ENCODE results near the gene ACHE. TPM values are rescaled to one million over a fixed set of nuclear protein-coding genes. Genes with fewer than 3 reads are reported as not detected.
A peak's percentile ranks its signal among the peaks of the same experiment; 100 is the strongest.

Gene ACHE
- total RNA-seq, 1 experiment from 2014 or later: not detected

- Histone ChIP-seq H3K4me2 (ENCODE audit: low read depth, low read length, poor library complexity, severe bottlenecking) (peak overlapping the region; percentile 76), H3K27me3 (ENCODE audit: low read length) (no peaks in the 10 kb centered on the region), H3K9ac (ENCODE audit: low read length) (peak overlapping the region; percentile 91), H3K9me2 (replicated peaks; ENCODE audit: insufficient read depth, low read length) (no peaks in the 10 kb centered on the region), H3K79me2 (ENCODE audit: low read length) (peaks cover 59% of the 10 kb centered on the region), H3K27ac (ENCODE audit: low read length) (peak overlapping the region; percentile 72), H4K20me1 (ENCODE audit: insufficient read depth, low read depth, low read length) (peaks cover 46% of the 10 kb centered on the region), H3K36me3 (ENCODE audit: insufficient read depth, low read length) (peaks cover 40% of the 10 kb centered on the region), H3K4me3 (ENCODE audit: low read length) (peak overlapping the region; percentile 78), H3K9me3 (ENCODE audit: low read length) (no peaks in the 10 kb centered on the region), H3K4me1 (ENCODE audit: low read length) (peaks cover 28% of the 10 kb centered on the region), H2AFZ (ENCODE audit: low read length) (no peak overlapping the region)
- peak; percentile 79 for DNase-seq
Measured at GRCh38 chr7:100875356-100875751, 20.3 kb downstream of the ACHE start.

GRCh38 chr7:100874577-100875355 is 20.9 kb downstream of the ACHE start, which contains the start of gene SRRT:
Gene SRRT, plus strand, starts transcription at chr7:100875103. Its CDS starts 488 bp downstream, at chr7:100875591.
- no peak within 1 kb of the TSS; the same call in 1 of the 2 replicates for H2AFZ ChIP-seq (ENCODE audit: low read length)
- H3K79me2 ChIP-seq (ENCODE audit: low read length): peaks cover 55% of the 10 kb centered on the region
- H4K20me1 ChIP-seq (ENCODE audit: insufficient read depth, low read depth, low read length): peaks cover 42% of the 10 kb centered on the region
- no peaks in the 10 kb centered on the region for H3K9me2 ChIP-seq (replicated peaks; ENCODE audit: insufficient read depth, low read length)
- H3K9ac ChIP-seq (ENCODE audit: low read length): peak within 1 kb of the TSS; percentile 91
- H3K4me2 ChIP-seq (ENCODE audit: low read depth, low read length, poor library complexity, severe bottlenecking): peak within 1 kb of the TSS; percentile 76
- H3K27me3 ChIP-seq (ENCODE audit: low read length): no peaks in the 10 kb centered on the region
- peaks cover 37% of the 10 kb centered on the region for H3K36me3 ChIP-seq (ENCODE audit: insufficient read depth, low read length)
- peak within 1 kb of the TSS; percentile 72 for H3K27ac ChIP-seq (ENCODE audit: low read length)
- peak; percentile 100 for DNase-seq
- peaks cover 28% of the 10 kb centered on the region for H3K4me1 ChIP-seq (ENCODE audit: low read length)
- H3K9me3 ChIP-seq (ENCODE audit: low read length): no peaks in the 10 kb centered on the region
- H3K4me3 ChIP-seq (ENCODE audit: low read length): peak within 1 kb of the TSS; percentile 78

GRCh38 chr7:100874300-100874576 is 21.4 kb downstream of the ACHE start:
- Histone ChIP-seq H4K20me1 (ENCODE audit: insufficient read depth, low read depth, low read length) (peaks cover 37% of the 10 kb centered on the region; the same call in 1 of the 2 replicates), H3K27me3 (ENCODE audit: low read length) (no peaks in the 10 kb centered on the region), H3K9ac (ENCODE audit: low read length) (peak overlapping the region; percentile 91), H3K9me2 (replicated peaks; ENCODE audit: insufficient read depth, low read length) (no peaks in the 10 kb centered on the region), H2AFZ (ENCODE audit: low read length) (no peak overlapping the region; the same call in 1 of the 2 replicates), H3K79me2 (ENCODE audit: low read length) (peaks cover 50% of the 10 kb centered on the region), H3K4me3 (ENCODE audit: low read length) (peak overlapping the region; percentile 78), H3K4me1 (ENCODE audit: low read length) (peaks cover 28% of the 10 kb centered on the region), H3K4me2 (ENCODE audit: low read depth, low read length, poor library complexity, severe bottlenecking) (peak overlapping the region; percentile 76), H3K27ac (ENCODE audit: low read length) (peak overlapping the region; percentile 68), H3K9me3 (ENCODE audit: low read length) (no peaks in the 10 kb centered on the region), H3K36me3 (ENCODE audit: insufficient read depth, low read length) (peaks cover 32% of the 10 kb centered on the region)
- DNase-seq: no peak

GRCh38 chr7:100873599-100874299 is 21.9 kb downstream of the ACHE start:
- peak overlapping the region; percentile 91 for H3K9ac ChIP-seq (ENCODE audit: low read length)

GRCh38 chr7:100867776-100868485 is 27.8 kb downstream of the ACHE start:
- Histone ChIP-seq H4K20me1 (ENCODE audit: insufficient read depth, low read depth, low read length) (no peaks in the 10 kb centered on the region), H3K27ac (ENCODE audit: low read length) (peak overlapping the region; percentile 78), H3K4me2 (ENCODE audit: low read depth, low read length, poor library complexity, severe bottlenecking) (peak overlapping the region; percentile 96), H2AFZ (ENCODE audit: low read length) (peak overlapping the region; percentile 82; the same call in 1 of the 2 replicates), H3K27me3 (ENCODE audit: low read length) (no peaks in the 10 kb centered on the region), H3K9me2 (replicated peaks; ENCODE audit: insufficient read depth, low read length) (no peaks in the 10 kb centered on the region), H3K4me1 (ENCODE audit: low read length) (peaks cover 20% of the 10 kb centered on the region), H3K9me3 (ENCODE audit: low read length) (no peaks in the 10 kb centered on the region), H3K36me3 (ENCODE audit: insufficient read depth, low read length) (no peaks in the 10 kb centered on the region), H3K9ac (ENCODE audit: low read length) (peak overlapping the region; percentile 94), H3K4me3 (ENCODE audit: low read length) (peak overlapping the region; percentile 90), H3K79me2 (ENCODE audit: low read length) (peaks cover 26% of the 10 kb centered on the region)
- DNase-seq: no peak

More at GRCh38 chr7:100873599-100874299, 21.9 kb downstream of the ACHE start:
- H3K79me2 ChIP-seq (ENCODE audit: low read length): peaks cover 48% of the 10 kb centered on the region
- DNase-seq: no peak
- H3K9me3 ChIP-seq (ENCODE audit: low read length): no peaks in the 10 kb centered on the region
- peaks cover 32% of the 10 kb centered on the region; the same call in 1 of the 2 replicates for H4K20me1 ChIP-seq (ENCODE audit: insufficient read depth, low read depth, low read length)
- peak overlapping the region; percentile 78 for H3K4me3 ChIP-seq (ENCODE audit: low read length)
- H2AFZ ChIP-seq (ENCODE audit: low read length): no peak overlapping the region
- no peaks in the 10 kb centered on the region for H3K9me2 ChIP-seq (replicated peaks; ENCODE audit: insufficient read depth, low read length)
- H3K4me2 ChIP-seq (ENCODE audit: low read depth, low read length, poor library complexity, severe bottlenecking): peak overlapping the region; percentile 76
- H3K27ac ChIP-seq (ENCODE audit: low read length): no peak overlapping the region
- H3K36me3 ChIP-seq (ENCODE audit: insufficient read depth, low read length): peaks cover 28% of the 10 kb centered on the region
- H3K27me3 ChIP-seq (ENCODE audit: low read length): no peaks in the 10 kb centered on the region
- H3K4me1 ChIP-seq (ENCODE audit: low read length): peaks cover 28% of the 10 kb centered on the region

GRCh38 chr7:100867040-100867775 is 28.5 kb downstream of the ACHE start, which contains the start of gene TRIP6:
Gene TRIP6, plus strand, starts transcription at chr7:100867387. Its CDS starts 111 bp downstream, at chr7:100867498.
- Histone ChIP-seq H3K4me3 (ENCODE audit: low read length) (peak within 1 kb of the TSS; percentile 90), H3K27me3 (ENCODE audit: low read length) (no peaks in the 10 kb centered on the region), H3K9ac (ENCODE audit: low read length) (peak within 1 kb of the TSS; percentile 94), H2AFZ (ENCODE audit: low read length) (peak within 1 kb of the TSS; percentile 82; the same call in 1 of the 2 replicates), H4K20me1 (ENCODE audit: insufficient read depth, low read depth, low read length) (no peaks in the 10 kb centered on the region), H3K9me3 (ENCODE audit: low read length) (no peaks in the 10 kb centered on the region), H3K4me1 (ENCODE audit: low read length) (peaks cover 20% of the 10 kb centered on the region), H3K27ac (ENCODE audit: low read length) (peak within 1 kb of the TSS; percentile 78), H3K36me3 (ENCODE audit: insufficient read depth, low read length) (no peaks in the 10 kb centered on the region), H3K79me2 (ENCODE audit: low read length) (peaks cover 26% of the 10 kb centered on the region), H3K4me2 (ENCODE audit: low read depth, low read length, poor library complexity, severe bottlenecking) (peak within 1 kb of the TSS; percentile 96), H3K9me2 (replicated peaks; ENCODE audit: insufficient read depth, low read length) (no peaks in the 10 kb centered on the region)
- DNase-seq: peak; percentile 85

GRCh38 chr7:100866729-100867039 is 29.0 kb downstream of the ACHE start:
- Histone ChIP-seq H3K9ac (ENCODE audit: low read length) (peak overlapping the region; percentile 94), H3K4me1 (ENCODE audit: low read length) (peaks cover 20% of the 10 kb centered on the region), H3K27me3 (ENCODE audit: low read length) (no peaks in the 10 kb centered on the region), H2AFZ (ENCODE audit: low read length) (0 out of 2 replicates have a peak overlapping the region, but pooled peaks have one; percentile 26), H4K20me1 (ENCODE audit: insufficient read depth, low read depth, low read length) (no peaks in the 10 kb centered on the region), H3K9me3 (ENCODE audit: low read length) (no peaks in the 10 kb centered on the region), H3K79me2 (ENCODE audit: low read length) (peaks cover 26% of the 10 kb centered on the region), H3K27ac (ENCODE audit: low read length) (peak overlapping the region; percentile 78), H3K4me2 (ENCODE audit: low read depth, low read length, poor library complexity, severe bottlenecking) (peak overlapping the region; percentile 96), H3K9me2 (replicated peaks; ENCODE audit: insufficient read depth, low read length) (no peaks in the 10 kb centered on the region), H3K36me3 (ENCODE audit: insufficient read depth, low read length) (no peaks in the 10 kb centered on the region), H3K4me3 (ENCODE audit: low read length) (peak overlapping the region; percentile 90)
- no peak for DNase-seq

All from Karpas-422 (cell line).